ENCODE data around the gene C14orf132.
A peak's percentile ranks its signal among the peaks of the same experiment; 100 is the strongest.

The C14orf132 gene

DNA sequence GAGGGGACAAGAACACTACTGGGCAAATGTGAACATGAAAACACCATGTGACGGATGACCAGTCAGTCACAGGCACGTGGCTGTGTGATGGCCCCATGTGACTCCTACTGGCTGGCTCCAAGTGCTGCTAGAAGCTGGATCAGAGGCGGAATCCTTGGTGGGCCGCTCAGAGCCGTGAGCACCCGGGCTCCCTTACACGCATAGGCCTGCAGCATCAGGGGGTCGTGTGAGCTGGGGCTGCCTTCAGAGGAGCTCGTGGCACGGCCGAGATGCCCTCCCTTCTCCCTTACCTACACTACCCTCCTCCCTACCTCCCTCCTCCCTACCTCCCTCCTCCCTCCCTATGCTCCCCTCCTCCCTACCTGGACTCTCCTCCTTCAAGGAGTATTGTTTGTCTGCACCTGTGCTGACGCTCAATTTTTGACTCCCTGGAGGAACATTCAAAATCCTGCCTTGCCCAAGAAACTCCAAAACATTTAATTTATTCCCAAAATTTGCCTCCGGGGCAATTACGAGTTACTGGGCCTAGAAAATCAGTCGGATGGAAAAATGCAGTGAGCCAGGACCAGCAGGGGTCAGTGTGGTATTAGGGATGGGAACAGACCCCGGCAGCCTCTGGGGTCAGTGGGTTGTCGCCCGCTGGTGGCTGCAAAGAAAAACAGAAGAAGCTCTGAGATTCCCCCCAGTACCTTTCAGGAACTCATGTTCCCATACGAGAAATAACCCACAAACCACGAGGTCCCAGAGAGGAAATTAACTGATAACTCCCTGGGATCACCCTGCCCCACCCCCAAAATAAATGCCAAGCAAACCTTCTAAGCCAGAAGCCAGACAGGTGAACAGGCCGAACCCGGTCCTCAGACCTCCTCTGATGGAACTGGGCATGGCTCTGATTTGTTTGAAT, 61.3 kb downstream of the C14orf132 start:
- DNase-seq = peak; percentile 41 to 46

DNA sequence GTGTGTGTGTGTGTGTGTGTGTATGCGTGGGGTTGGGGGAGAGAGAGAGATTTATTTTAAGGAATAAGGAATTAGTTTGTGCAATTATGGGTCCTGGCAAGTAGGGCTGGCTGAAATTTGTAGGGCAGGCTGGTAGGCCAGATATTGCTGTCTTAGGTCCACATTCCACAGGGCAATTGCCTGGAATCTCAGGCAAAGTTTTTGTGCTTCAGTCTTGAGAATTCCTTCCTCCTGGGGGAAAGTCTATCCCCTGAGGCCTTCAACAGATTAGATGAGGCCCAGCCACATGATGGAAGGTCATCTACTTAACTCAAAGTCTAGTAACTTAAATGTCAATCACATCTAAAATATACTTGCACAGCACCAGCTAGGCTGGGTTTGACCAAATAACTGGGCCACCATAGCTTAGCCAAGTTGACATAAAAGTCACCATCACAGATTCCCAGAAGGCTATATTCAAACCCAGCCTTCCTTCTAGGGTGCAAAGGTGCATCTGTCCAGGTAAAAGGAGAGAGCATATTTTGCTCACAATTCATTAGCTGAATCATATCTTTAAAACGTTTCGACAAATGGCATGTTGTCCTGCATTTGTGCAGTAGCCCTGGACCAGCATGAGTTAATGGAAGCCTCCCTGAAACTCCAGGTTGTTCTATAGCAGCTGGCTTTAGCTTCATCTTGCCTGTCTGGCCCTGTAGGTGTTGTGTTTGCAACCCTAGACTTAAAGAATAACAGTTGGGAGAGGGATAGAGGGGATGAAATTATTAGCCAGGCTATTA, 63.1 kb downstream of the C14orf132 start:
- DNase-seq = no peak

DNA sequence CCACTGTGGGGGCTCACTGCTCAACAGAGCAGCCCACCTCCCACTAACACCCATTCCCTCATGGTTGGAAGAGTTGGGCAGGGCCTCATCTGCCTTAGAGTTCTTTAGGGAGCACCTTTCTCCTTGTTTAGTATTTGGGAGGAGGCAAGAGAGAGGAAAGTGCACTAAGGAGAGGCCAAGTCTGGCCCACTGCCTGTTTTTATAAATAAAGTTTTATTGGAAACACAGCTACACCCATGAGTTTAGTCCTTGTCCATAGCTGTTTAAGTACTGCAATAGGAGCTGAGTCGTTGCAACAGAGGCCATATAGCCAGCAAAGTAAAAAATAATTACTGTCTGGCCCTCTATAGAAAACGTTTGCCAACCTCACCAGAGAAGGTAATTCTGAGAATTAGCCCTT, 63.9 kb downstream of the C14orf132 start:
- DNase-seq = no peak

DNA sequence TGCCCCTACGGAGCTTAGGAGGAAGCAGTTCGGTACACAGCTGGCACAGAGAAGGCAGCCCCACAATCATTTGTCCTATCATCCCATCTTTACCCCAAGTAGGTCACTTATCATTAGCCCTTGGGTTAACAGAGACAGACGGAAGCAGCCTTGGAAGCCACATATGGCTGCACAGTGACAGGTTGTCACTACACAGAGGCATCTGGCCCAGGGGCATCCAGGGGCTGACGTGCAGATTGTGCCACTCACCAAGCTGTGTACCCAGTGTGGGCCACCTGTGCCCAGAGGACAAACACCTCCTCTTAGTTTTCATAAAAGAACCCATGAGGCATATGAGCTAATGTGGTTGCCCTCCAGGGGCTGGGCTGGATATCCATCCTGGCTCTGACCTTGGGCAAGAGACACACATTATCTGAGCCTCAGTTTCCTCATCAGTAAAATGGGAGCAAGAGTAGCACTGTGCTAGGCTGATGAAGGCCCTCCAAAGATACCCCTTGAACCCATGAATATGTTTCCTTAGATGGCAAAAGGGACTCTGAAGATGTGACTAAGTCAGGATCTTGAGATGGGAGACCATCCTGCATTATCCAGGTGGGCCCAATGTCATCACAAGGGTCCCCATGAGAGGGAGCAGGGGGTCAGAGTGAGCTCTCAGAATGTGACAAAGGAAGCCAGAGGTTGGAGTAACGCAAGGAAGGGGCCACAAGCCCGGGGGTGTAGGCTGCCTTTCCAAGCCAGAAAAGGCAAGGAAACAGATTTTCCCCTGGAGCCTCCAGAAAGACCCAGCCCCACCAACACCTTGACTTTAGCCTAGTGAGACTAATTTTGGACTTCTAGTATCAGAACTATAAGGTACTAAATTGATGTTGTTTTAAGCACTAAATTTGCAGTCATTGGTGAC, 64.6 kb downstream of the C14orf132 start:
- no peak for DNase-seq

DNA sequence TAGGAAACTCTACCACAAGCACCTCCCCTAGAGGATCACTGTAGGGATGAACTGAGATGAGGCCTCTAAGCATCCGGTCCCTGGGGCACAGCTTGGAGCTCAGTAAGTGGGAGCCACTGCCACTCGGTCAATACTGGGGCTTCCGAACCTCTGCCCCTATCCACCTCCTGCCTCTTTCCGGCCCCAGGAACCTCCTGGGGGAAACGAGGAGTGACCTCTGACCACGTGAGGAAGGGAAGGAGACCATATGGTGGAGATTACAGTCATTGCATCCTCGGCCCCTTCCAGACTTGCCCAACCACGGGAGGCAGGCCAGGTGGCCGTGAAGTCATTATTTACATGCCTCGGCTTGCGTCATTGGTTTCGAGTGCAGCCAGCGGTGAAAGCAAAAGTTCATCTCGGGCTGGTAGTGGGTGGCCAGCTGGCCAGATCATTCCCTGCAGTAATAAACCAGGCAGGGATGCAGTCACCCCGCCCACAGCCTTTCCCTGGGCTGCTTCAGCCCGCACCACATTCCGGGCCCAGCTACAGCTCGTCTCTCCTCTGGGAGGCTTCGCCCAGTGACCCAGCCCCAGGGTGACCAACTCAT, 65.4 kb downstream of the C14orf132 start:
- DNase-seq = no peak

DNA sequence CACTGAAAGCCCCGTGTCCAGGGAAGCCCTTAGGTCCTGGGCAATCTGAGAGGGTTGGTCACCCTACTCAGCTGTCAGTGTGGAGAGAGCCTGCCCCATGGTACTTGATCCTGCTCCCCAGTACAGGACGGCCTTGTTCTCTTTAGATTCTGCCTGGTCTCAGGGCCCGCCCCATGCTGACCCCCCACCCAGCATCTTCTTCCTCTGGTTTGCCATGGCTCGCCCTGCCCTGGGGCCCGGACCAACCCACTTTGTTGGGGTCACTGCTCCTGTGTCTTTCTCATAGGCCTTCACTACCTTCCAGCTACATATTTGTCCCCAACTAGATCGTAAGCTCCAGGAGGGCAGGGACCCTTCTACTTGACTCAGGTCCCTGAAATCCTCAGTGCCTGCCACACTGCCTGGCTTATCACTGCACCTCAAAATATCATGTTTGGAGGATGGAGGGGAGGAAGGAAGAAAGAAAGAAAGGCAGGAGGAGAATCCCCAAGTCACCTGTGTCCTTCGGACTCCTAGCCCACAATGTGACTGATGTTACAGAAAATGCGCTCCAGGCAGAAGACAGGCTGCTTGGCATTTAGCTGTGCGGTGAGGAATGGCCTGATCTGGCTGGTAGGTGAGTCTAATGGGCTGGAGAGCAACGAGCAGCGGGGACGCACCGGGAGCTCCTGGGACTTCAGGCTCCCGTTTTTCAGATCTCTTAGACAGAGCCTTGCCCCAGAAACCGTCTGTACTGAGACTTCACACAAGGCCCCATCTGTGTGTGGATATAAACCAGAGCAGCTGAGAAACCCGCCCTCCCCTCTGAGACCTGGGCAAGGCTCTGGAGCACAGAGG, 66.1 kb downstream of the C14orf132 start:
- DNase-seq = no peak

DNA sequence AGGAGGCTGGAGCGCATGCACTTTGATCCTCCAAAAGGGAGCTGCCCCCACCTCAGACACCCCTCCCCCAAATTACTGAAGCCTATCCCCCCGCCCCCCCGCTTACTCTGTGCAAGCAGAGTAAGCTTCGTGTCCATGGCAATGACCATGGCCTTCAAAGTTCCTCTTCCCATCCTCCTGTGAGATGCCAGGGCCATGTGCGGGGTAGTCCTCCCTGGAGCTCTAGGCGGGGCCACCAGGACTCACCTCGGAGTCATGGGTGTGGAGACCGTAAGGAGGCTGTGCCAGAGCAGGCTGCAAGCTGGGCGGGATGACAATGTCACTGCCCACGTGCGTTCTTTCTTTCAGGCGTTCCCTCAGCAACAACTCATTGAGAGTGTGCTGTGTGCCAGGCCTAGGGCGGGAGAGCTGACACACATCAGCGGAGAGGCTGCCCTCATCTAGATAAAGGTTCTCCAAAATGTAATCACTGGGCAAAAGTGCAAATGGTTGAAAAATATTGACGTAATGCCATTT, 66.8 kb downstream of the C14orf132 start:
- DNase-seq = no peak

DNA sequence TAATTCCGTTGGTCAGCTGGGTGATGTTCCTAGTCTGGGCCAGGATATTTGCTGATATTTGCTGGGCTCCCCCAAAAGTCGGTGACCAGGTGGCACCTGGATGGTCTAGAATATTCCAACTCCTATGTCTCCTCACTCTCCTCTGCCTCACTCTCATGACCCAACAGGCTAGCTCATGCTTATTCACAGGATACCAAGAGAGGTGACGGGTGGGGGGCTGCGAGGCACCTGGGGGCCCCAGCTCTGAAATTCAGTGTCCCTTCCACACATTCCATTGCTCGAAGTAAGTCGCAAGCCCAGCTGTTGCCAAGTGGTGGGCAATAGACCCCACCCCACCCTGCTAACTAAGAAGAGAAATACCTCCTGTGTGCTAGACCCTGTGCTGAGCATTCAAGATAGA, 67.7 kb downstream of the C14orf132 start:
- no peak for DNase-seq

DNA sequence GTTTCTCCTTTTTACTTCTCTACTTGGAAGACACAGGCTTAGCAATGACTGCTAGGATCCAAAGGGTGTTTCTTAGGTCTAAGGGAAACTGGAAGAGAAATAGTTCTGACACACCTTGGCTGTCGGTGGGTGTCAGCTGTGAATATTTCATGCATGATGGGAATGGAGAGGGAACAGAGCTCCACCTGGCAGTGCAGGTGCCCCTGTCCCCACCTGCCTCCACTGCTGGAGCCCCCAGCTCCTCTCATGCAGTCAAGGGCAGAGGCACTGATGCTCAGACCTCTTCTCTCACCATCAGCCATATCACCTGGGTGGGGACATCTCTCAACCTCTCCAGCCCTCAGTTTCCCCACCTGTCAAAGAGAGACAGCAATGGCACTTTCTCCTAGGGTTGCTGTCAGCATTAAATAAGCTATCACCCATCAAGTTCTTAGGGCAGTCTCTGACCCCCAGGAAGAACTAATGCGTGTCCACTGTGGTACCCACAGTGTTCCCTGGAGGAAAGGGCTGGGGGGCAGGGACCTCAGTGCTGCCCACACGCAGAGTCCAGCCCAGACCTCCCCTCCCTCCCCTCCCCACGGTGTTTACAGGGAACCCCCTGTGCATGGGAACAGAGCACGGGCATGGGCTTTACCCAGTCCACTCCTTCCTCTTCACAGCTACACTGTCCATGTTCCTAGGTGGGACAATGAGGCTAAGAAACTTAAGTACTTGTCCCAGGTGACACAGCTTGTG, 69.1 kb downstream of the C14orf132 start:
- no peak for DNase-seq

DNA sequence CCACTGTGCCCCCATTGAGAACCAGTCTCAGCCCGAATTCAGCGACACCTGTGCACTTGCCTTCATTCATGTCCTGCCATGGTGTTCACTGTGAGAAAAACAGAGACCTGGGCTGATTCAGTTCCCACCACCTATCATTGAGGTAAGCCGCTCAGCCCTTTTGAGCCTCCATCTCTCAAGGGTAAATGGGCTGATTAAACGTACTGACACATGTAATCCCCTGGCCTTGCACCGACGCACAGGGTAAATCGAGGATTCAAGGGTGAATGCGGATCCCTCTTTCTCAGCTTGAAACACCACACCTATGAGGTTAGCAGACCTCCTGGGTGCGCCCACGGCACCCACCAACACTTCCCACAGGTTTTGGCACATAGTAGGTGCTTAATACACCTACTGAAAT, 69.7 kb downstream of the C14orf132 start:
- DNase-seq = no peak

DNA sequence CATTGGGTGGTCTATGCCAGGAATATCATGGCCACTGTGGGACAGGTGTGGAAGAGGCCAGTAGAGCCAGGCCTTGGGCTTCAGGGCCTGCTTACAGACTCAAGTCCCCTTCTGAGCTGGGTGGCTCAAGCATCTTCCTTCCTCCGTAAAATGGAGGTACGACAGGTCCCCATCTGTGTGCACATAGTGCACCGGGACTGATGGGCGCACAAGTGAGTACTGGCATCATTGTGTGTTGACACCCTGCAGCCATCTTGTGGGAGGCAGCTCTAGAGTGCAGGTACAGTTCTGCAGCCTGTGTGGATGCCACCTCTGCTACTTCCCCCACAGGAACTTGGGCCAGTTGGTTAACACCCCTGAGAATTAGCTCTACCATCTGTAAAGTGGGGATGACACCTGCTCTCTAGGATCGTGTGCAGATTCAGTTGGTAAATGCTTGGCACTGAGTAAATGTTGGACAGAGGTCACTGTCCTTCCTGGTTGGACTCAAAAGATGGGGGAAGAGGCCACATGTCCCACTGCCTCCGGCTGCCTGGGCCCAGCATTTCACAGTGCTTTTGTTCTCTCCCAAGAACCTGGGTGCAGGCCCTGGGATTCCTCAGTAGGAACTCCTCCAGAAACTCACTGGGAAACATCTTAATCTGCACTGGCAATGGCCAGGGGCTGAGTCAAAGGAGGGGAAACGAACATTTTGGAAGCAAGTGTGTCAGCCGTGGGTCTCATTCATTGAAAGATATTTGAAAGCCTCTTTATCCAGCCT, 70.6 kb downstream of the C14orf132 start:
- no peak for DNase-seq

DNA sequence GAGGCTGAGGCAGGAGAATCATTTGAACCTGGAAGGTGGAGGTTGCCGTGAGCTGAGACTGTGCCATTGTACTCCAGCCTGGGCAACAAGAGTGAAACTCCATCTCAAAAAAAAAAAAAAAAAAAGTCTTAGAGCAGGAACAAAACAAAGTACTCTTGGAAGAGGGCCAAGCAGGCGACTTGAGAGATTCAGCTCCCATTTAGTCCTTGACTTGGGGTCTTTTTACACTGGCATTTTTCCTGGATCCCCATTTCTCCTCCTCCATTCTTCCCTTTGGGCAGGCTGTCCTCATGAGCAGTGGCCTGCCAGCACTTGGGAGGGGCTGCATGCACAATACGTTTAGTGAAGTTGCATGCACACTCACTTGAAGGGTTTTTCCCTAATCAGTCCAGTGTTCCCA, 72.9 kb downstream of the C14orf132 start:
- DNase-seq = no peak

DNA sequence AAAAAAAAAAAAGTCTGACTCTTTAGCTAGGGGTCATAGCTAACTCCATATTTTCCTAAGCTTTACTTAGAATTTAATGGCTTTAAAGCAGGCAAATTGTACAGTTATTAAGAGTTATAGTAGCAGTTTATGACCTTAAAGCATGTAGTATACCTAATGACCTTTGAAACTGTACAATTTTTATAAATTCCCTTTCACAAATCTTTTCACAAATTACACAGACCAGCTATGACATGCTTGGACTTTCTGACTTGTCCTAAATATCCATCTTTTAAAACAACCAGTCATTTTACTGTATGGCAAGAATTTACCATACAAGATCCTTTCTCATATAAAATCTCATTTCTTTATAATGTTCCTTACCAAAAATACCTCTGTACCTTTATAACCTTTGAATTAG, 74.8 kb downstream of the C14orf132 start:
- no peak for DNase-seq

DNA sequence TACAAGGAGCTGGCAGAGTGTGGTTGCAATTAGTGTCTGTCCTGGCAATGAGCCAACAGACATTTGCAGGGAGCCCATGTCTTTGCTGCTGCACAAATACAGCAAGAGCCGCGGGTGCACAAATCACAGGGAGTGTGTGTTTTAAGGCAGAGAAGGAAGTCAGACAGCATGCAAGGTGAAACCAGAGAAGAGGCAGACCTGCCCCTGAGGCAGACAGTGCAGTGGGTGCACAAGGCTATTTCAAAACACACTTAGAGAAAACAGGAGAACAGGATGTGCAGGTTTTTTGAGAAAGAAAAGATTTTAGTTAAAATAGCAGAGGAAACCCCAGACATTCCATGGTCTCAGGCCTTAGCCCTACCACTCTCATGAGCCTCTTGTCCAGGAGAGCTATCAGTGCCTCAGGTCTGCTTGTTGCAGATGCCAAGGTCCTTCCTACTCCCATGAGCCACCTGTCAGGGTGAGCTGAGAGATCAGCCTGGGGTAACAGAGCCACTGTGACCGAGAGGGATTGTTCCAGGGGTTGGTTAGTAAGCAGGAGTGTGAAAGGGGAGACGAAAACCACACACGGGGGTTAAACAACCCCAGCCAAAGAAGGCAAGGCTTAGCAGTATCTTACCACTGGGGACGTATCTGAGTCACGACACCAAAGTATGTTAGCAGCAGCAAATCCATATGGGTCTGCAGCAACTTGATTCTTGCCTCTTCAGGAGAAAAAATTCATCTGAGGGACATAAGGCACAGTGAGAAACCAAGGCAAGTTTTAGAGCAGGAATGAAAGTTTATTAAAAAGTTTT, 78.1 kb downstream of the C14orf132 start:
- no peak for DNase-seq

DNA sequence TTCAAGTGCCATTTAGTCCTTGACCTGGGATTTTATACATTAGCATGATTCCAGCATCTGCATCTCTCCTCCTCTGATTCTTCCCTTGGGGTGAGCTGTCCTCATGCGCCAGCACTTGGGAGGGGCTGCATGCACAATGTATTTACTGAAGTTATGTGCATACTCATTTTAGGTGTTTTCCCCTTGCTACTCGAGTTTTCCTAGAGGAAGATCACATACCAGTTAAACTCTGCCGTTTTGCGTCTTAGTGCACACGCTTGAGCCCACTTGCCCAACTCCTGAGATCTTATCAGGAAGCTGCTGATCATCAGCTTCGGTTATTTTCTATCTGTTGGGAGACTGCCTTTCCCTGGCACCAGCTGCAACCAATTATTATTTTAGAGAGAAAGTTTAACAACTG, 78.8 kb downstream of the C14orf132 start:
- no peak for DNase-seq

DNA sequence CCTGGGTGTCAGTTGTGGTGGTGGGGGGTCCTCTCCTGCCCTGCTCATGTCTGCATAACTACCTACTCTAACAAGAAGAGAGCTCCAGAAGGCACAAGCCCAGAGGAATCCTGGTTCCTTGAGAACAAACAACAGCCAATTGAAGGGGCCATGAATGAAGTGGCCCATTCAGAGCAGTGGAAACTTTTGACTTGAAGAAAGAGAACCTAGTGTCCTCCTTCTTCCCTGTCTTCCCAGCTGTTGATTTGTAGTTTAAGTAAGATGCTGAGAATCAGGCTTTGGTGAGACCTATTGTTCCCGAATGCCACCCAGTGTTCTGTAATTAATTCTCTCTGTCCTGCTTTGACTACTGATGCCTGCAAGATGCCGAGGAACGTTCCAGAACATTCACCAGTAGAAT, 79.2 kb downstream of the C14orf132 start:
- no peak for DNase-seq

DNA sequence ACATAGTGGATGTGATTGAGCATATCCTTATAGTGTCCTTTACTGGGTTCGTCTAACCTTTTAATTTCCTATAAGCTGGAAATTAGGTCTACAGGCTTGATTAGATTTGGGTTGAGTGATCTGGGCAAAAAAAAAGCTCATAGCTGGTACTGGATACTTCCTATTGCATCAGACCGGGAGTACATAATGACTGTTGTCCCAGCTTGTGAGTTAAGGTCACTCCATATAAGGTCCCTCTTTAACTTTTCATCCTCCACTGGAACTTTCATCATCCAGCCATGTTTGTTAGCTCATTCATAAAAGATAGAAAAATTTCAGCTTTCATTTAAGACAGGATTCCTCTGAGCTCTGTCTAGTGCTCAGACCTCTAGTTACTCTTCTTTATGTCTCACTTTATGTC, 80.8 kb downstream of the C14orf132 start:
- DNase-seq = no peak

DNA sequence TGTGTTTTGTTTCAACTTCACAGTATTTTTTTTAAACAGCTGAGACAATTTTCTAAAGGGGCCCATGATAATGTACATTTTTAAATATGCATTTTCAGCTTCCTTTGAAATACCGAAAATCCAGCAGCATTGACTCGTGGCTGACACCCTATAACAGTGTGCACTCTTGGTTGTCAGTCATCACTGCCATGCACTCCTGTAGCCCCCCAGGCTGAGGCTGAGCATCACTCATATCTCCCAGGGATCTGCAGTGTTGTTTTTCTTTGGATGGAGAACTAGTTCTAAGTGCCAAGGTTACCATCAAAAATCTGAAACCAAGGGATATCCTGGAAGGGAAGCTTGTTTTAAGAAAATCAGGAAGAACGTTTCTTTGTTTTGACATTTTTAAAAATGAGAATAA, 81.2 kb downstream of the C14orf132 start:
- DNase-seq = no peak

DNA sequence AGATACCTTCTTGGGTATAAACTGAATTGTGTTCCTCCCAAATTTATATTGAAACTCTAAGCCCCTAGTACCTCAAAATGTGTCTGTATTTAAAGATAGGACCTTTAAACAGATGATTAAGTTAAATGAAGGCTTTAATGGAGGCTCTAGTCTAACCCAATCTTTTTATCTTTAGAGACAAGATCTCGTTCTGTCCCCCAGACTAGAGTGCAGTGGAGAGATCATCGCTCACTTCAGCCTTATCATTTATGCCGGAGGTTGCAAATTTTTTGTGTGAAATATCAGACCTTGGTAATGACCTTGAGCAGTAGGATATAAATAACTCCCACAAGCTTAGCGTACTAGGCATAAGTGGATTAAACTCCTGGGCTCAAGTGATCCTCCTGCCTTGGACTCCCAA, 81.8 kb downstream of the C14orf132 start:
- no peak for DNase-seq
